Body of pancreas (tissue), 4 donors: ENCODE results near the gene PRDM9.

Experiments
- CTCF ChIP-seq, 7 experiments: fragments of 450-650 bp in 4 of 7; fragments of 200-600 bp in 3 of 7; sonication (generic) in 3 of 7; IDR thresholded peaks; one replicate each; pipeline ENCODE4 v1.5.1; 2016 to 2019; ENCODE audit warnings: antibody characterized with exemption in 7 of 7
- POLR2A ChIP-seq, 3 donors: fragments of 450-650 bp; IDR thresholded peaks; one replicate each; pipeline ENCODE4 v1.6.1; 2016; ENCODE audit warnings: antibody characterized with exemption in 3 of 3, mild to moderate bottlenecking in 2 of 3

- TF ChIP-seq POLR2A (IDR thresholded peaks at IDR 0.05) (no peak), CTCF (IDR thresholded peaks at IDR 0.05) (no peak)
These were observed 48.2 kb upstream of the PRDM9 start for GRCh38 chr5:23459214-23459613.
